ENCODE results near the gene HOXB8. TPM values are rescaled to one million over a fixed set of nuclear protein-coding genes. Genes with fewer than 3 reads are reported as not detected.

HOXB8 gene
- total RNA-seq, 2 experiments from 2014 or later: not detected

- H3K27me3 Mint-ChIP-seq: peaks cover 87% of the 10 kb centered on the region
- H3K4me1 Mint-ChIP-seq (ENCODE audit: low read depth): peaks cover 33% of the 10 kb centered on the region
- peak overlapping the region; percentile 59 for H3K4me3 Mint-ChIP-seq
- intact Hi-C loops (cut with micrococcal nuclease): no loop called here
- ATAC-seq: no peak
- H3K9me3 Mint-ChIP-seq: no peaks in the 10 kb centered on the region
- no peak for DNase-seq
- ChIA-PET CTCF (interaction anchor here (1.0 kb wide), 1 partner anchor 134 kb away, joined by 3 read pairs; no protein-coding TSS in a partner anchor), POLR2A (interaction anchor here (0.6 to 1.2 kb wide), 3 partner anchors 19 to 587 kb away, joined by 3 read pairs; no protein-coding TSS in a partner anchor)
- no peak for TF ChIP-seq CTCF (IDR thresholded peaks at IDR 0.05)
- no peaks in the 10 kb centered on the region for H3K36me3 Mint-ChIP-seq (ENCODE audit: low read depth)
- H3K27ac Mint-ChIP-seq: no peak overlapping the region
Measured at GRCh38 chr17:48598736-48599135, 16.4 kb downstream of the HOXB8 start.

GRCh38 chr17:48597778-48598631 lies 17.1 kb downstream of the HOXB8 start:
- peak; percentile 15 for ATAC-seq
- peaks cover 35% of the 10 kb centered on the region for H3K4me1 Mint-ChIP-seq (ENCODE audit: low read depth)
- H3K4me3 Mint-ChIP-seq: peak overlapping the region; percentile 59
- peaks cover 85% of the 10 kb centered on the region for H3K27me3 Mint-ChIP-seq
- ChIA-PET CTCF (no interaction called here), POLR2A (interaction anchor here (0.6 to 0.8 kb wide), 2 partner anchors 348 to 587 kb away, joined by 3 read pairs; no protein-coding TSS in a partner anchor)
- no peaks in the 10 kb centered on the region for H3K9me3 Mint-ChIP-seq
- peak; percentile 50 for DNase-seq
- intact Hi-C loops (cut with micrococcal nuclease): no loop called here
- TF ChIP-seq CTCF (IDR thresholded peaks at IDR 0.05): no peak
- no peaks in the 10 kb centered on the region for H3K36me3 Mint-ChIP-seq (ENCODE audit: low read depth)
- H3K27ac Mint-ChIP-seq: no peak overlapping the region

DNA sequence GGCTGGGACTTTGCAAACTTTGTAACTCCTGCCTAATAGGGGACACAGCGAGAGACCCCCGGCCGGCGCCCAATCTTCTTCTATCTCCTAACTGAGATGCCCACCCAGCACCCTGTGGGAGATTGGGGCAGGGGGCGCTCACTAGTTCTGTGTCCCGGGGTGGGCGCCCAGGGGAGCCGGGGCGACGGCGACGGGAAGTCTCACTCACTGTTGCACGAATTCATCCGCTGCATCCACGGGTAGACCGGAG lies 17.6 kb downstream of the HOXB8 start:
- ChIA-PET CTCF (no interaction called here), POLR2A (no interaction called here)
- intact Hi-C loops (cut with micrococcal nuclease): no loop called here
- Mint-ChIP-seq H3K27me3 (peaks cover 85% of the 10 kb centered on the region), H3K4me1 (ENCODE audit: low read depth) (peaks cover 37% of the 10 kb centered on the region), H3K27ac (no peak overlapping the region), H3K36me3 (ENCODE audit: low read depth) (no peaks in the 10 kb centered on the region), H3K9me3 (no peaks in the 10 kb centered on the region), H3K4me3 (peak overlapping the region; percentile 59)
- DNase-seq (no peak), ATAC-seq (no peak)
- TF ChIP-seq CTCF (IDR thresholded peaks at IDR 0.05): no peak

DNA sequence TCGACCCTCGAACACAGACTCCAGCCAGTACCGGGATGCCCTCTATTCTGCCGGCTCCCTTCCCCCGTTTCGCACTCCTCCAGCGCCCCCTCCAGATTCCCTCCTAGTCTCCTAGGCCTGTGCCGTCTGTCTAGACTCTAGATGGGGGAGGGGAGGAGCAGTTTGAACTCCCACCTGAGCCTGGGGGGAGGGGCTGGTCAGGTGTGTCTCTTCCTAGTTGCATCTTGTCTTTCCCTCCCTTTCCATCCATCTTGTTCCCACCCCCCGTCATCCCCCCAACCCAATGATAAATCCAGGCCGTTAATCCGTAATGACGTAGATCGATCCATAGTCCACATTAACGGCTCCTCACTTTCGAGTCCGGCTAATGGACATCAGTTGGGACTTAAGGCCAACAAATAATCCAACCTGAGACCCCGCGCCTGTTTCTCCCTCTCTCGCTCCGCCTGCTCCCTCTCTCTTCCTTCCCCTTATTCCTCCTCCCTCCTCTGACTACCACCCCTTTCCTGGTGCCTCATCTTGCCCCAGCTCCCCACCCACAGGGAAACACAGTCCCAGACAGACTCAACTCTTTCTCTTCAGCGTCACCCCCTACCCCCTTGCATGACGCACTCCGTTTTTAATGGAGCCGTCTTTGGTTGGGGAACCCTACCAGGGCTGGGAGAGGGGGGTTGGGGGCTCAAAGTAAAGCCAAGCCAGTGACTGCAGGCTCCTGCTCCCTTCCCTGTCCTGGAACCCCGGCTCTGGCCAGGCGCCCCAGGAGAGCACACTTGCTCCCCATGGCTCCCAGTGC lies 18.2 kb downstream of the HOXB8 start:
- intact Hi-C loops (cut with micrococcal nuclease): no loop called here
- peaks cover 84% of the 10 kb centered on the region for H3K27me3 Mint-ChIP-seq
- no peak overlapping the region for H3K27ac Mint-ChIP-seq
- no peak for TF ChIP-seq CTCF (IDR thresholded peaks at IDR 0.05)
- DNase-seq (no peak), ATAC-seq (peak; percentile 2)
- H3K9me3 Mint-ChIP-seq: no peaks in the 10 kb centered on the region
- peak overlapping the region; percentile 59 for H3K4me3 Mint-ChIP-seq
- ChIA-PET POLR2A (no interaction called here), CTCF (interaction anchor here (0.9 to 4.7 kb wide), 6 partner anchors 9 to 288 kb away, joined by 3 to 45 read pairs (median 7); partner anchors contain the start of gene HOXB6)
- H3K4me1 Mint-ChIP-seq (ENCODE audit: low read depth): peaks cover 34% of the 10 kb centered on the region
- H3K36me3 Mint-ChIP-seq (ENCODE audit: low read depth): no peaks in the 10 kb centered on the region
